Muscle layer of duodenum (tissue), 2 donors: ENCODE data around the gene SLC10A1.

Experiments
- H3K27ac ChIP-seq: one replicate; pipeline ENCODE4 v1.7.0; 2013; ENCODE audit warnings: mild to moderate bottlenecking, low read length
- H3K27me3 ChIP-seq: one replicate; pipeline ENCODE4 v1.7.0; 2013; ENCODE audit warnings: low read depth, mild to moderate bottlenecking, control low read depth, low read length
- H3K36me3 ChIP-seq, 2 donors: one replicate each; pipeline ENCODE4 v1.7.0; 2013; ENCODE audit warnings: low read length in 2 of 2, control low read depth in 1 of 2, mild to moderate bottlenecking in 1 of 2; ENCODE audit not compliant: insufficient read depth in 2 of 2, control insufficient read depth in 1 of 2
- H3K4me1 ChIP-seq, 2 donors: one replicate each; pipeline ENCODE4 v1.7.0; 2013; ENCODE audit warnings: low read length in 2 of 2, mild to moderate bottlenecking in 2 of 2, control low read depth in 1 of 2, moderate library complexity in 1 of 2; ENCODE audit not compliant: insufficient read depth in 2 of 2, control insufficient read depth in 1 of 2
- H3K4me3 ChIP-seq, 2 donors: one replicate each; pipeline ENCODE4 v1.7.0; 2013; ENCODE audit warnings: low read length in 2 of 2, low read depth in 1 of 2, mild to moderate bottlenecking in 1 of 2
- H3K9me3 ChIP-seq, 2 donors: one replicate each; pipeline ENCODE4 v1.7.0; 2013; ENCODE audit warnings: low read length in 2 of 2, control low read depth in 1 of 2, mild to moderate bottlenecking in 1 of 2; ENCODE audit not compliant: control insufficient read depth in 1 of 2
- donor health status: healthy.

The SLC10A1 gene

DNA sequence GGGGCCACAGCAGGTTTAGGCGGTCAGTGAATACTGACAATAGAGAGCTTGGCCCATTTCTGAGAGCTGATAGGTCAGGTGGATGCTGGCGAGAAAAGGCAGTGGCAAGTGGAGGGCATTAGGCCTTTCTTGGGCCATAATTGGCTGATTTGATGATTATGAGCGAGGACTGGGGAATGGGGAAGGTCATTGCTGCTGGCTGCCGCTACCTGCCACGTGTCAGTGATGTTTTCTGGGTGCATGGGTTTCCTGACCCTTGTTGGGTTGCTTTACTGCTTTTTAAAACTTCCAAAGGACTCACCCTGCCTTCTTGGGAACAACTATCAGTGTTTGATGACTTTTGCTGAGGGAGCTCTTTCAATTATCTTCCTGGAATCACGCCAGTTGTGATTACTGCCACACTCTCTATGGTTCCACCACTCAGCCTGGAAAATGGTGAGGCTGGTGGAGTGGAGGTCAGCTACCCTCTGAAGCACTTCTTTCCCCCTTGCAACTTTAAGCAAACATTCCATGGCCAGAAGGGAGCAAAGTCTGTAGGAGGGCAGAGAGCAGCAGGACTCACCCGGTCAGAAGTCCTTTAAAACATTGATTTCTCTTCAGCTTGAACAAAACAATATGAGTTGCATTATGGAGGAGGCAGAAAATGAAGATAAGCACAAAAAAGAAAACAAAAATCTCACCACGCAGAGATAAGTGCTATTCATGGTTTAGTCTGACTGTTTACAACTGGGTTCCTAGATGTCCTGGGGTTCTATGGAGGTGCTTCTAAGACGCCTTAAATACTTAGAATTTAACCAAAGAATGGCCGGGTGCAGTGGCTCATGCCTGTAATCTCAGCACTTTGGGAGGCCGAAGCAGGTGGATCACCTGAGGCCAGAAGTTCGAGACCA is 12.1 kb upstream of the SLC10A1 start:
- H3K4me3 ChIP-seq = no peak overlapping the region
- H3K9me3 ChIP-seq = no peaks in the 10 kb centered on the region
- no peak overlapping the region for H3K27ac ChIP-seq
- no peaks in the 10 kb centered on the region for H3K4me1 ChIP-seq
- no peaks in the 10 kb centered on the region for H3K36me3 ChIP-seq
- no peaks in the 10 kb centered on the region for H3K27me3 ChIP-seq

DNA sequence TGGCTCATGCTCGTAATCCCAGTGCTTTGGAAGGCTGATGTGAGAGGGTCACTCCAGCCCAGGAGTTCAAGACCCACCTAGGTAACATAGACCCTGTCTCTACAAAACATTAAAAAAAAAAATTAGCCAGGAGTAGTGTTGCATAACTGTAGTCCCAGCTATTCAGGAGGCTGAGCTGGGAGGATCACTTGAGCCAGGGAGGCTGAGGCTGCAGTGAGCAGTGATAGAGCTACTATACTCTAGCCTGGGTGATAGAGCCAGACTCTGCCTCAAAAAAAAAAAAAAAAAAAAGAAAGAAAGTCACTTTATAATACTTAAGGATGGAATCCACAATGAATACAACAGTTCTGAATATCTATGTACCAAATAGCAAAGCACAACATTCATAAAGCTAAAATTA is 10.2 kb upstream of the SLC10A1 start:
- no peaks in the 10 kb centered on the region for H3K36me3 ChIP-seq
- H3K9me3 ChIP-seq = no peaks in the 10 kb centered on the region
- H3K4me3 ChIP-seq = no peak overlapping the region
- H3K27ac ChIP-seq = no peak overlapping the region
- H3K27me3 ChIP-seq = no peaks in the 10 kb centered on the region
- no peaks in the 10 kb centered on the region for H3K4me1 ChIP-seq

DNA sequence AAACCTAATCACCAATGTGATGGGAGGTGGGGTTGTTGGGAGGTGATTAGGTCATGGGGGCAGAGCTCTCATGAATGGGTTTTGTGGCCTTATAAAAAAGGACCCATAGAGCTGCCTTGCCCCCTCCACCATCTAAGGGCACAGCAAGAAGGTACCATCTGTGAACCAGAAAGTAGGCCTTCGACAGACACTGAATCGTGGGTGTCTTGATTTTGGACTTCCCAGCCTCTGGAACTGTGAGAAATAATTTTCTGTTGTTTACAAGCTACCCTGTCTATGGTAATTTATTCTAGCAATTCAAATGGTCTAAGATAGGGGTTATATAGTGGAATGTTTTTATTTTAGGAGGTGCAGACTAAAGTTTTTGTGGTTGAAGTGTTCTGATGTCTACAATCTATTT is 7.9 kb upstream of the SLC10A1 start:
- H3K27me3 ChIP-seq = no peaks in the 10 kb centered on the region
- H3K9me3 ChIP-seq = no peaks in the 10 kb centered on the region
- H3K4me1 ChIP-seq = no peaks in the 10 kb centered on the region
- H3K4me3 ChIP-seq = no peak overlapping the region
- H3K36me3 ChIP-seq = no peaks in the 10 kb centered on the region
- no peak overlapping the region for H3K27ac ChIP-seq

DNA sequence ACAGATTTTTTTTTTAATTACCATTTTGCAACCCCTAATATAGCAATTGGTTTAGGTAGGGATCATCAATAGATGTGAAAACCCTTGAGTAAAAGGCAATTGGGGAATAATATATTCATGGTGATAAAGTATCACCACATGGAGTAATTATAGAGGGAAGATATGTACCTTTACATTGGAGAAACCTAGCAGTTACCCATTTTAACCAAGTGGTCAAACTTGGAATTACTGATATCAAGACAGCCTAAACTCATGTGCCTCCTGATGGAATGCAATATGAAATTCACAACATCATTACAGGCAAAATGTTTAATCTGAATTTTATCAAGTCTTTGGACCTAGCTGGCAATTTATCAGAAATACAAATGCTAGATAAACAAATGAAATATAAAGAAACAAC is 6.7 kb upstream of the SLC10A1 start:
- H3K9me3 ChIP-seq = no peaks in the 10 kb centered on the region
- no peaks in the 10 kb centered on the region for H3K27me3 ChIP-seq
- no peak overlapping the region for H3K27ac ChIP-seq
- no peak overlapping the region for H3K4me3 ChIP-seq
- no peaks in the 10 kb centered on the region for H3K36me3 ChIP-seq
- H3K4me1 ChIP-seq = no peaks in the 10 kb centered on the region

DNA sequence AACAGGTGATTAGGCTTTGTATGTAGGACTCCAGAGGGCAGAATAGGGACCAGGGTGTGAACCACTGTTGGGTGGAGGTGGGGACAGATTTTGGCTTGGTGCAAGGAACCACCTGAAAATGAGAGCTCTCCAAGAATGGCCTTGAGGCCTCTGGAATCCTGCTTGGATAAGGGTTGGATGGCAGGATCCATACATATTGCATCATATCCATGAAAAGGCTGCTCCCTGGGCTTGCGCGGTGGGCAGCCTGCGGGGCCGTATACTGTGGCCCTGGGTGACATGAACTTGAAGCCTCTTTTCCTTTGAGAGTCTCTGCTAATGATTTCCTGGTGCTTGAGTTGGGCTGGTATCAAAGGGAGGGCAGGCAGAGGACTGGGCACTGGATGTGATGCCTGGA is 1.3 kb upstream of the SLC10A1 start:
- H3K9me3 ChIP-seq = no peaks in the 10 kb centered on the region
- no peaks in the 10 kb centered on the region for H3K36me3 ChIP-seq
- H3K4me1 ChIP-seq = no peaks in the 10 kb centered on the region
- H3K27me3 ChIP-seq = no peaks in the 10 kb centered on the region
- no peak overlapping the region for H3K4me3 ChIP-seq
- no peak overlapping the region for H3K27ac ChIP-seq

DNA sequence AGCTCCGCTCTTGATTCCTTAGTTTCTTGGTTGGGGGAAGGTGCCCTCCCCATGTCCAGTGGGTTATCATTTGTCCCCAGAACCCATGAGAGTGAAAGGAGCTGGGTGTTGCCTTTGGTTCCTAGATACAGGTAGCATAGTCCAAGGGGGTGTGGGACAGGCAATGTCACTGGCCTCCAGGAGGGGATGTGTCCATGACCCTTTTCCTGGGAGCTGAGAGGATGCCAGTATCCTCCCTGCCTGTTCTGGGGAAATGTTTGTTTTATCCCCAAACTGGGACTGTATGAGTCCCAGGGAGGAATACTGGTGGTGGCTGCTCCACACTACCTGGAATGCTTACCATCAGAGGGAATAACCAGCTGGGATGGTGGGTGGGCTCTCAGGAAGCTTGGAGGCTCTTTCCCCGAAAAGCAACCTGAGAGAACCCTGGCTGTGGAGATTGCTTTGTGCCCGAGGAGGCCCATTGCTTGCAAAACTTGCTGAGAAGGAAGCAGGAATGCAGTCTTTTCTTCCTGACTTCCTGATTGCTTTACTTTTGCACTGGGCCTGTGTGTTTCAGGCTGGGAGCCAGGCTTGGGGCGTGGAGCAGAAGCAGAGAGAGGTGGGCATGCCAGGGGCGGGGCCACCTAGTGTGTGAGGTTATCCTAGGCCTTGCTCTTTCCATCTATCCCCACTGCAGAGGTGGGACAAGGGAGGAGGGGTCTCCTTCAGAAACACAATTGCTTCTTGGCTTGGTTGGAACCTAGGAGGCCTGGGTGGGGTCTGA is 715 bp upstream of the SLC10A1 start:
- H3K4me1 ChIP-seq = no peaks in the 10 kb centered on the region
- no peak overlapping the region for H3K4me3 ChIP-seq
- H3K27me3 ChIP-seq = no peaks in the 10 kb centered on the region
- H3K9me3 ChIP-seq = no peaks in the 10 kb centered on the region
- no peaks in the 10 kb centered on the region for H3K36me3 ChIP-seq
- H3K27ac ChIP-seq = no peak overlapping the region

DNA sequence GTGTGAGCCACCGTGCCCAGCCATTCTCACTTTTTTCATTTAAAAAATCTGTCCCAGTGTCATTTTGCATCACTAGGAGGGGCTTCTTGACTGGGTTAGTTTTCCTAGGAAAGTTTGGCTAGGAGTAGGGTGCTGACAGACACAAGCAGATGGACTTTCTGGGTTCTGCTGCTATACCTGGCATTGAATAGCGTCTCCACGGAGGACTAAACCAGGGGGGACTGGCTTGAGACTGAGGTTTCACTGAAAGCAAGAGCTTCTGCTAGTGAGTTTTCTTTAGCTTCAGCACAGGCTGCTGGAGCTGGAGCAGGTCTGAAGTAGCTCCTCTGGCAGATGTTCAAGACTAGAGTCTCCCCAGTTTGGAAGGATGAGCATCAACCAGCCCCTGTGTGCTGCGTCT is 1.4 kb downstream of the SLC10A1 start:
- Histone ChIP-seq H3K27ac (no peak overlapping the region), H3K4me1 (no peaks in the 10 kb centered on the region), H3K9me3 (no peaks in the 10 kb centered on the region), H3K27me3 (no peaks in the 10 kb centered on the region), H3K4me3 (no peak overlapping the region), H3K36me3 (no peaks in the 10 kb centered on the region)

DNA sequence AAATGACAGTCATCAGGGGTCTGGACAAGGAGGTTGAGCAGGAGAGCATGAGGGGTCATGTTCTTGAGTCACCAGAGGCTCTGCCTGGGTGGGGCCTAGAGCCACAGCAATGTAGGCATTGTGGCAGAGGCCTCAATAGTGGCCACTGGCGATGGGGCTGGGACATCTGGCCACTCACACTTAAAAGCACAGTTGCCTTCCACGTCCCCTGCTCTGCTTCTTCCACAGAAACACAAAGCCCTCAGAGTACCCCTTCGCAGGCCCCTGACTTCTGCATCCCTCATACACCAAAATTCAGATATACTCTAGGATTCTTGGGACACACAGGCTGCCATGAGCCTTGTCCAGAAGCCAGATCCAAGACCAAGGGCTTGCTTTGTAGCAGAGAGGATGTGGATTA is 2.2 kb downstream of the SLC10A1 start:
- Histone ChIP-seq H3K27me3 (no peaks in the 10 kb centered on the region), H3K36me3 (no peaks in the 10 kb centered on the region), H3K27ac (no peak overlapping the region), H3K4me1 (no peaks in the 10 kb centered on the region), H3K4me3 (no peak overlapping the region), H3K9me3 (no peaks in the 10 kb centered on the region)

DNA sequence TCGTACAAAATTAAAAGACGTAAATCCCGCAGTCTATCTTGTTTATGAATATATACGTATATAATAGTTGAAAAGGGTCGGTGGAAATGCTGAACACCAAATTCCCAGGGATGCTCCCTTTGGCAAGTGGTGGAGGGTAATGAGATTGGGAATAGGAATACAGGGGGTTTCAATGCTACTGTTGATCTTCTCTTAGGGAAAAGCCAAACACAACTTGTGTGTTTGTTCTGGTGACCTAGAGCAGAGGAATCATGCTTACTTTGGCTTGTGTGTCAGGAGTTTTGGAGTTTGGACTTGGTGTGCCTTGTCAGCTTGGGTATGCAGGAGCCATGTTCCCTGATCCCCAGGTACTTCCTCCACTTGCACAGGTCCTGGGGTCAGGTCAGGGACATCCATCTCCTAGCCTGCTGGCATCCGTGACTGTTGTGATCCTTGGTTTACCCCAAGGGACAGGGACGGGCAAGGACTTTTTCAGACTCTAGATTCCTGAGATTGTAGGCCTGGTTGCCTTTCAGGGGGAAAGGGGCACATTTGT is 4.1 kb downstream of the SLC10A1 start:
- Histone ChIP-seq H3K27me3 (no peaks in the 10 kb centered on the region), H3K4me3 (no peak overlapping the region), H3K4me1 (no peaks in the 10 kb centered on the region), H3K36me3 (no peaks in the 10 kb centered on the region), H3K9me3 (no peaks in the 10 kb centered on the region), H3K27ac (no peak overlapping the region)

DNA sequence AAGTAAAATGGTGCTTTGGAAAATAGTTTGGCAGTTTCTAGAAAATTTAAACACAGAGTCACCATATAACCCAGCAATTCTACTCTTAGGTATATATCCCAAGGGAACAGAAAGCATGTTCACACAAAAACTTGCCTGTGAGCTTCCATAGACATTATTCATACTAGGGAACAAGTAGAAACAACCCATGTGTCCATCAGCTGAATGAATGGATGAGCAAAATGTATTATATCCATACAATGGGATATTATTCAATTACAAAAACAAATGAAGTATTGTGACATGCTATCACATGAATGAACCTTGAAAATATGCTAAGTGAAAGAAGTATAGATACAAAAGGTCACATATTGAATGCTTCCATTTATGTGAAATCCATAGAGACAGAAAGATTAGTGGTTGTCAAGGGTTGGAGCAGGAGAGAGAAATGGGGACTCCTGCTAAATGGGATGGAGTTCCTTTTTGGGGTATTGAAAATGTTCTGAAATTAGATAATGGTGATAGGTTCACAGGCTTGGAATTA is 7.9 kb downstream of the SLC10A1 start:
- Histone ChIP-seq H3K27me3 (no peaks in the 10 kb centered on the region), H3K4me1 (no peaks in the 10 kb centered on the region), H3K9me3 (no peaks in the 10 kb centered on the region)

DNA sequence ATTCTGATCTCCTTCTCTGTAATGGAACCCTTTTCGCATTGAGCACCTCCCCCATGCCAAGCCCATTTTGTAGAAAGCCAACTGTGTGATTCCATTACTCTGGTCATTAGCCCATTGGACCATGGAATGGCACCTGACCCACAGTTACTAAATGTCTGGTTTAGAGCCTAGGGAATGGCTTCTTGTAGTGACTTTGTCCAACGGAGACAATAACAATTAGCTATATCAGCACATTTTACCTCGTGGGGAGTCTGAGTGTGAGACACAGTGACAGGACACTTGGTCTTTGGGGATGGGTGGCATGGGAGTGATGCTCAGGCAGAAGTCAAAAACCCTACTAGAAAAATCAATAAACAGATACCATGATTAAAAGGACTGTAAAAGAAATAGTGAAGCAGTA is 10.4 kb downstream of the SLC10A1 start:
- H3K27me3 ChIP-seq = no peaks in the 10 kb centered on the region
- no peaks in the 10 kb centered on the region for H3K9me3 ChIP-seq
- H3K4me3 ChIP-seq = no peak overlapping the region
- peaks cover 0 to 7% of the 10 kb centered on the region in 2 donors for H3K36me3 ChIP-seq
- no peaks in the 10 kb centered on the region for H3K4me1 ChIP-seq
- H3K27ac ChIP-seq = no peak overlapping the region

More for the DNA sequence above, 7.9 kb downstream of the SLC10A1 start:
- Histone ChIP-seq H3K4me3 (no peak overlapping the region), H3K27ac (no peak overlapping the region), H3K36me3 (peaks cover 0 to 7% of the 10 kb centered on the region in 2 donors)
